ENCODE data around the gene CLDN2.
"Not testable (repeated sequence)": the region's sequence is repeated elsewhere in the genome, so short reads cannot be mapped to it uniquely, and the experiment has no call there.

Gene CLDN2

GRCh38 chrX:106919932-106920452 lies at the start of gene CLDN2:
Gene CLDN2, plus strand, starts transcription at chrX:106920402. Its CDS starts 7,827 bp downstream, at chrX:106928229.
- DNase-seq: no peak

GRCh38 chrX:106872796-106873195 lies 47.4 kb upstream of the CLDN2 start:
- DNase-seq: not testable (repeated sequence)

- peak; percentile 14 for DNase-seq
Observed at GRCh38 chrX:106874075-106874474, 46.1 kb upstream of the CLDN2 start.

- no peak for DNase-seq
Observed at GRCh38 chrX:106875151-106875550, 45.1 kb upstream of the CLDN2 start.

GRCh38 chrX:106889468-106889867 lies 30.7 kb upstream of the CLDN2 start:
- no peak for DNase-seq

GRCh38 chrX:106891762-106892460 lies 28.3 kb upstream of the CLDN2 start:
- no peak for DNase-seq

- DNase-seq: peak; percentile 47
Observed at GRCh38 chrX:106894392-106894909, 25.8 kb upstream of the CLDN2 start.

- no peak for DNase-seq
Observed at GRCh38 chrX:106894978-106895452, 25.2 kb upstream of the CLDN2 start.

GRCh38 chrX:106897259-106897658 lies 22.9 kb upstream of the CLDN2 start:
- DNase-seq: no peak

- DNase-seq: peak; percentile 51
Observed at GRCh38 chrX:106898462-106898861, 21.7 kb upstream of the CLDN2 start.

GRCh38 chrX:106899276-106899675 lies 20.9 kb upstream of the CLDN2 start:
- DNase-seq: no peak

- no peak for DNase-seq
Observed at GRCh38 chrX:106899841-106900240, 20.4 kb upstream of the CLDN2 start.

- no peak for DNase-seq
Observed at GRCh38 chrX:106901341-106901740, 18.9 kb upstream of the CLDN2 start.

GRCh38 chrX:106901781-106902219 lies 18.4 kb upstream of the CLDN2 start:
- no peak for DNase-seq

GRCh38 chrX:106902684-106903083 lies 17.5 kb upstream of the CLDN2 start:
- no peak for DNase-seq

GRCh38 chrX:106903291-106903824 lies 16.8 kb upstream of the CLDN2 start, which contains the start of gene RIPPLY1:
Gene RIPPLY1, minus strand, starts transcription at chrX:106903341. Its CDS starts 54 bp downstream, at chrX:106903287.
- DNase-seq: no peak

- no peak for DNase-seq
Observed at GRCh38 chrX:106903856-106904528, 16.2 kb upstream of the CLDN2 start.

- no peak for DNase-seq
Observed at GRCh38 chrX:106905064-106905708, 15.0 kb upstream of the CLDN2 start.

- DNase-seq: no peak
Observed at GRCh38 chrX:106906361-106906760, 13.8 kb upstream of the CLDN2 start.

GRCh38 chrX:106912864-106913263 lies 7.3 kb upstream of the CLDN2 start:
- DNase-seq: no peak

- peak; percentile 33 for DNase-seq
Observed at GRCh38 chrX:106917830-106918500, 2.2 kb upstream of the CLDN2 start.

- no peak for DNase-seq
Observed at GRCh38 chrX:106921637-106922036, 1.4 kb downstream of the CLDN2 start.

Measured in CD4-positive, alpha-beta T cell treated with Interleukin-10 for 1 hour (primary cell).